HPDE6-E6E7 (cell line): ENCODE measurements around the gene CHM.

Source experiments
- DNase-seq: peaks from one replicate; pipeline ENCODE4 v3.0.0; 2011; ENCODE audit warnings: missing footprints; ENCODE audit errors: extremely low spot score

Gene CHM

GRCh38 chrX:85905851-85906250 lies 141.5 kb downstream of the CHM start:
- DNase-seq, result no peak

GRCh38 chrX:85903692-85904471 lies 143.5 kb downstream of the CHM start:
- no peak for DNase-seq

GRCh38 chrX:85897362-85898126 lies 149.8 kb downstream of the CHM start:
- DNase-seq, result no peak

- no peak for DNase-seq
Observed at GRCh38 chrX:85882601-85883000, 164.8 kb downstream of the CHM start.

- no peak for DNase-seq
Observed at GRCh38 chrX:85870585-85870984, 176.8 kb downstream of the CHM start.

- DNase-seq, result no peak
Observed at GRCh38 chrX:85865324-85865723, 182.0 kb downstream of the CHM start.

- no peak for DNase-seq
Observed at GRCh38 chrX:85859426-85859825, 187.9 kb downstream of the CHM start.

GRCh38 chrX:85851418-85851817 lies 195.9 kb downstream of the CHM start:
- no peak for DNase-seq

- no peak for DNase-seq
Observed at GRCh38 chrX:85836868-85837267, 210.5 kb downstream of the CHM start.

GRCh38 chrX:85828771-85829170 lies 218.6 kb downstream of the CHM start:
- DNase-seq, result no peak

GRCh38 chrX:85815203-85815751 lies 232.1 kb downstream of the CHM start:
- no peak for DNase-seq
